A673 (cell line): ENCODE results near the gene LITAF.

Experiments used
- EZH2 ChIP-seq: fragments of 200-600 bp; sonication (generic); IDR thresholded peaks from 2 replicates; pipeline ENCODE4 v1.6.1; 2017; ENCODE audit warnings: borderline replicate concordance, low read depth, mild to moderate bottlenecking, mixed read lengths, antibody characterized with exemption, low read length; ENCODE audit not compliant: poor library complexity, severe bottlenecking
- TF ChIP-seq, protein P1 (sequence below): fragments of 300-800, 200-600 bp; sonication (generic); conservative IDR thresholded peaks from 2 replicates; pipeline ENCODE4 v1.5.1; 2017; ENCODE audit warnings: low read depth, mild to moderate bottlenecking, antibody characterized with exemption, low read length, moderate library complexity, mixed read lengths

DNA sequence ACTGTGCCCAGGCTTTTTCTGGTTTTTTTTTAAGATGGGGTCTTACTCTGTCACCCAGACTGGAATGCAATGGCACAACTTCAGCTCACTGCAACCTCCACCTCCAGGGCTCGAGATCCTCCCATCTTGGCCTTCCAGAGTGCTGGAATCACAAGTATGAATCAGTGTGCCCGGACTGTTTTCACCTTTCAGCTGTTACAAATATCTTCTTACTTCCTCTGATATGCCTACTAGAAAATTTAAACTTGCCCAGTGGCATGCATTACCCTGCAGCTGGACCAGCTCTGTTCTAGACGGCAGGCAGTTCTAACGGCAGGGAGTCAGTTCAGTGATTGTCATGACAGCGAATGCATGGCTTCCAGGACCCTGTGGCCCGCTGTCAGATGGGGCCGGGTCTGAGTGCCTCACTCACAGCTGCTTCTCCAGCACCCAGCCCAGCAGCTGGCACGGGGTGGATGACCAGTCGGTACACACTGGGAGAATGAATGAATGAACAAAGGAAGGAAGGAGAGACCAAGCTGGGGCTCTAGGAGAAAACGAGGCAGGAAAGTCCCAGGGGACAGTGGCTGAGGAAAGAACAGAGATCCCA is 28.0 kb upstream of the LITAF start:
- TF ChIP-seq, protein P1, sequence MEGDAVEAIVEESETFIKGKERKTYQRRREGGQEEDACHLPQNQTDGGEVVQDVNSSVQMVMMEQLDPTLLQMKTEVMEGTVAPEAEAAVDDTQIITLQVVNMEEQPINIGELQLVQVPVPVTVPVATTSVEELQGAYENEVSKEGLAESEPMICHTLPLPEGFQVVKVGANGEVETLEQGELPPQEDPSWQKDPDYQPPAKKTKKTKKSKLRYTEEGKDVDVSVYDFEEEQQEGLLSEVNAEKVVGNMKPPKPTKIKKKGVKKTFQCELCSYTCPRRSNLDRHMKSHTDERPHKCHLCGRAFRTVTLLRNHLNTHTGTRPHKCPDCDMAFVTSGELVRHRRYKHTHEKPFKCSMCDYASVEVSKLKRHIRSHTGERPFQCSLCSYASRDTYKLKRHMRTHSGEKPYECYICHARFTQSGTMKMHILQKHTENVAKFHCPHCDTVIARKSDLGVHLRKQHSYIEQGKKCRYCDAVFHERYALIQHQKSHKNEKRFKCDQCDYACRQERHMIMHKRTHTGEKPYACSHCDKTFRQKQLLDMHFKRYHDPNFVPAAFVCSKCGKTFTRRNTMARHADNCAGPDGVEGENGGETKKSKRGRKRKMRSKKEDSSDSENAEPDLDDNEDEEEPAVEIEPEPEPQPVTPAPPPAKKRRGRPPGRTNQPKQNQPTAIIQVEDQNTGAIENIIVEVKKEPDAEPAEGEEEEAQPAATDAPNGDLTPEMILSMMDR = no peak
- no peak for TF ChIP-seq EZH2
